HG02981 (cell line): ENCODE measurements around the gene FFAR1.

Experiments used
- ATAC-seq: cut with Tn5 transposase; IDR thresholded peaks from one replicate; pipeline ENCODE4 v1.9.1; 2021; ENCODE audit warnings: mild to moderate bottlenecking, moderate library complexity; ENCODE audit not compliant: unreplicated experiment

FFAR1 gene

GRCh38 chr19:35383536-35383935 is 35.8 kb downstream of the FFAR1 start:
- no peak for ATAC-seq

GRCh38 chr19:35388277-35389054 is 40.8 kb downstream of the FFAR1 start:
- ATAC-seq = no peak

GRCh38 chr19:35389192-35389861 is 41.6 kb downstream of the FFAR1 start:
- ATAC-seq = no peak

- no peak for ATAC-seq
These were observed 45.3 kb downstream of the FFAR1 start for GRCh38 chr19:35392742-35393715.

GRCh38 chr19:35395382-35396199 is 47.9 kb downstream of the FFAR1 start:
- no peak for ATAC-seq

GRCh38 chr19:35396240-35396885 is 48.7 kb downstream of the FFAR1 start:
- ATAC-seq = no peak

GRCh38 chr19:35397064-35397463 is 49.4 kb downstream of the FFAR1 start:
- ATAC-seq = no peak
